HG02610 (cell line): ENCODE results near the gene PRTN3.
"Not testable (repeated sequence)": the region's sequence is repeated elsewhere in the genome, so short reads cannot be mapped to it uniquely, and the experiment has no call there.

Experiments
- ATAC-seq: cut with Tn5 transposase; IDR thresholded peaks from one replicate; pipeline ENCODE4 v1.9.1; 2021; ENCODE audit warnings: mild to moderate bottlenecking, moderate library complexity; ENCODE audit not compliant: unreplicated experiment

PRTN3 gene

GRCh38 chr19:862581-863314, 21.9 kb downstream of the PRTN3 start:
- no peak for ATAC-seq

GRCh38 chr19:863315-863620, 22.5 kb downstream of the PRTN3 start:
- no peak for ATAC-seq

GRCh38 chr19:866769-867300, 26.0 kb downstream of the PRTN3 start:
- ATAC-seq, result no peak

GRCh38 chr19:867301-867793, 26.5 kb downstream of the PRTN3 start:
- no peak for ATAC-seq

GRCh38 chr19:867855-868457, 27.2 kb downstream of the PRTN3 start:
- ATAC-seq, result no peak

GRCh38 chr19:868458-869244, 27.9 kb downstream of the PRTN3 start:
- ATAC-seq, result no peak

- ATAC-seq, result no peak
Measured at GRCh38 chr19:869245-870177, 28.7 kb downstream of the PRTN3 start.

GRCh38 chr19:870314-870713, 29.5 kb downstream of the PRTN3 start:
- no peak for ATAC-seq

- no peak for ATAC-seq
Measured at GRCh38 chr19:870963-871401, 30.2 kb downstream of the PRTN3 start.

- no peak for ATAC-seq
Measured at GRCh38 chr19:871446-872265, 30.9 kb downstream of the PRTN3 start.

GRCh38 chr19:872266-872951, 31.6 kb downstream of the PRTN3 start:
- ATAC-seq, result no peak

- no peak for ATAC-seq
Measured at GRCh38 chr19:873084-873483, 32.3 kb downstream of the PRTN3 start.

GRCh38 chr19:873561-874041, 32.8 kb downstream of the PRTN3 start:
- no peak for ATAC-seq

GRCh38 chr19:875265-875879, 34.6 kb downstream of the PRTN3 start:
- no peak for ATAC-seq

- ATAC-seq, result no peak
Measured at GRCh38 chr19:876089-876488, 35.3 kb downstream of the PRTN3 start.

GRCh38 chr19:876780-877314, 36.0 kb downstream of the PRTN3 start:
- ATAC-seq, result no peak

- not testable (repeated sequence) for ATAC-seq
Measured at GRCh38 chr19:877992-878660, 37.3 kb downstream of the PRTN3 start.
